ENCODE data around the gene HOOK2. TPM values are rescaled to one million over a fixed set of nuclear protein-coding genes. Genes with fewer than 3 reads are reported as not detected.

HOOK2 gene
- total RNA-seq, 1 donor from 2014 or later, result 9.3 TPM

DNA sequence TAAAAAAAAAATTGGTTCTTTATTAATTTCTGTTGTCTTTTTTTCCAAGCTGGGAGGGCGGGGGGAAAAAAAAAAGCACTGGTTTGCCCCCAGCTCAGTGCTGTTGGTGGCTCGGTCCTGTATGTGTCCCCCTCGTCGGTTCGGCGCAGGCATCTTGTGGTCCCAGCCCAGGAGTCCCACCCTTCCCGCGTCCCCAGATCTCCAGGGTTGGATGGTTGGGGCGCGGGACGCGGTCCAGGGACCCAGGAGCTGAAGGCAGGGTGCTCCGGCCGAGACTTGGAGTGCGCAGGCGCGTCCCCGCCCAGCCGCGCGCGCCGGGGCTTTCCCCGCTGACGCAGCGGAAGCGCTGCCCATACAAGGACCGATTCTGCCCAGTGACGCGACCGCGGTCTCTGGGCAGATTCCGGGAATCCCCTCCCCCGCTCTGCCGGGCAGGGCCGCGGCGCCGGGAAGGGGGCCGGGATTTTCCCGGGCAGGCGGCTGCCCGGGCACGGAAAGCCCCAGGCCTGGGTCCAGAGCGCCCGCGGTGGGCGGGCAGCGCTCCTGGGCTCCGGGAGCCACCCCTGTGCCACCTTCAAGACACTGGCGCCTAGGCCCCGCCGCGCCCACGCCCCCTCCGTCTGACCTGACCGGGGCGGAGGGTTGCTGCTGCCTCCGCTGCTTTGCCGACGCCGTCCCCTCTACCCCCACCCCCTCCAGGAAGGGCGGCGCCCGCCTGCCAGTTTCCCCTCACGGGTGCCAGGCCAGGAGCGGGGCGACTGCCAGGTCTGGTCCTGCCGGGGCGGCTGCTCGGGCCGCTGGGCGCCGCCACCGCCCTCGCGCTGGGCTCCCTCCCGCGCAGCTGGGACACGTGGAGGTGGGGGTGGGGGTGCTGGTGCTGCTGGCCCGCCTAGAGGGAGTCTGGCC is 18.2 kb upstream of the HOOK2 start:
- DNase-seq (ENCODE audit: low read depth in 2 of 2), result peak; percentile 95 to 97

DNA sequence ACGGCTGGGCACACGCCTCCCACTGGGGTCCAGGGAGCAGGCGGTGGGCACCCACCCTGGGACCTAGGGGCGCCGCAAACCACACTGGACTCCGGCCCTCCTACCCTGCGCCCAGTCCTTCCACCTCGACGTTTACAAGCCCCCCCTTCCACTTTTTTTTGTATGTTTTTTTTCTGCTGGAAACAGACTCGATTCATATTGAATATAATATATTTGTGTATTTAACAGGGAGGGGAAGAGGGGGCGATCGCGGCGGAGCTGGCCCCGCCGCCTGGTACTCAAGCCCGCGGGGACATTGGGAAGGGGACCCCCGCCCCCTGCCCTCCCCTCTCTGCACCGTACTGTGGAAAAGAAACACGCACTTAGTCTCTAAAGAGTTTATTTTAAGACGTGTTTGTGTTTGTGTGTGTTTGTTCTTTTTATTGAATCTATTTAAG is 17.5 kb upstream of the HOOK2 start:
- DNase-seq (ENCODE audit: low read depth in 2 of 2), result no peak

DNA sequence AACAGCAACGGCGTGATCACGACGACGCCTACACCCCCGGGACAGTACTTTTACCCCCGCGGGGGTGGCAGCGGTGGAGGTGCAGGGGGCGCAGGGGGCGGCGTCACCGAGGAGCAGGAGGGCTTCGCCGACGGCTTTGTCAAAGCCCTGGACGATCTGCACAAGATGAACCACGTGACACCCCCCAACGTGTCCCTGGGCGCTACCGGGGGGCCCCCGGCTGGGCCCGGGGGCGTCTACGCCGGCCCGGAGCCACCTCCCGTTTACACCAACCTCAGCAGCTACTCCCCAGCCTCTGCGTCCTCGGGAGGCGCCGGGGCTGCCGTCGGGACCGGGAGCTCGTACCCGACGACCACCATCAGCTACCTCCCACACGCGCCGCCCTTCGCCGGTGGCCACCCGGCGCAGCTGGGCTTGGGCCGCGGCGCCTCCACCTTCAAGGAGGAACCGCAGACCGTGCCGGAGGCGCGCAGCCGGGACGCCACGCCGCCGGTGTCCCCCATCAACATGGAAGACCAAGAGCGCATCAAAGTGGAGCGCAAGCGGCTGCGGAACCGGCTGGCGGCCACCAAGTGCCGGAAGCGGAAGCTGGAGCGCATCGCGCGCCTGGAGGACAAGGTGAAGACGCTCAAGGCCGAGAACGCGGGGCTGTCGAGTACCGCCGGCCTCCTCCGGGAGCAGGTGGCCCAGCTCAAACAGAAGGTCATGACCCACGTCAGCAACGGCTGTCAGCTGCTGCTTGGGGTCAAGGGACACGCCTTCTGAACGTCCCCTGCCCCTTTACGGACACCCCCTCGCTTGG is 16.9 kb upstream of the HOOK2 start:
- peak; percentile 53 to 63 for DNase-seq (ENCODE audit: low read depth in 2 of 2)

DNA sequence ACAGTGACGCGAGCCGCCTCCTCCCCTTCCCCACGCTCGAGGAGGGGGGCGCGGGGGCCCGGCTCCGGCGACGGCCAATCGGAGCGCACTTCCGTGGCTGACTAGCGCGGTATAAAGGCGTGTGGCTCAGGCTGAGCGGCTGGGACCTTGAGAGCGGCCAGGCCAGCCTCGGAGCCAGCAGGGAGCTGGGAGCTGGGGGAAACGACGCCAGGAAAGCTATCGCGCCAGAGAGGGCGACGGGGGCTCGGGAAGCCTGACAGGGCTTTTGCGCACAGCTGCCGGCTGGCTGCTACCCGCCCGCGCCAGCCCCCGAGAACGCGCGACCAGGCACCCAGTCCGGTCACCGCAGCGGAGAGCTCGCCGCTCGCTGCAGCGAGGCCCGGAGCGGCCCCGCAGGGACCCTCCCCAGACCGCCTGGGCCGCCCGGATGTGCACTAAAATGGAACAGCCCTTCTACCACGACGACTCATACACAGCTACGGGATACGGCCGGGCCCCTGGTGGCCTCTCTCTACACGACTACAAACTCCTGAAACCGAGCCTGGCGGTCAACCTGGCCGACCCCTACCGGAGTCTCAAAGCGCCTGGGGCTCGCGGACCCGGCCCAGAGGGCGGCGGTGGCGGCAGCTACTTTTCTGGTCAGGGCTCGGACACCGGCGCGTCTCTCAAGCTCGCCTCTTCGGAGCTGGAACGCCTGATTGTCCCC is 16.1 kb upstream of the HOOK2 start, which contains the start of gene JUNB:
Gene JUNB, plus strand, starts transcription at position 142 of the 706 bp plus-strand sequence. Its CDS starts 286 bp downstream, at position 428.
- DNase-seq (ENCODE audit: low read depth in 2 of 2), result peak; percentile 98 to 99

DNA sequence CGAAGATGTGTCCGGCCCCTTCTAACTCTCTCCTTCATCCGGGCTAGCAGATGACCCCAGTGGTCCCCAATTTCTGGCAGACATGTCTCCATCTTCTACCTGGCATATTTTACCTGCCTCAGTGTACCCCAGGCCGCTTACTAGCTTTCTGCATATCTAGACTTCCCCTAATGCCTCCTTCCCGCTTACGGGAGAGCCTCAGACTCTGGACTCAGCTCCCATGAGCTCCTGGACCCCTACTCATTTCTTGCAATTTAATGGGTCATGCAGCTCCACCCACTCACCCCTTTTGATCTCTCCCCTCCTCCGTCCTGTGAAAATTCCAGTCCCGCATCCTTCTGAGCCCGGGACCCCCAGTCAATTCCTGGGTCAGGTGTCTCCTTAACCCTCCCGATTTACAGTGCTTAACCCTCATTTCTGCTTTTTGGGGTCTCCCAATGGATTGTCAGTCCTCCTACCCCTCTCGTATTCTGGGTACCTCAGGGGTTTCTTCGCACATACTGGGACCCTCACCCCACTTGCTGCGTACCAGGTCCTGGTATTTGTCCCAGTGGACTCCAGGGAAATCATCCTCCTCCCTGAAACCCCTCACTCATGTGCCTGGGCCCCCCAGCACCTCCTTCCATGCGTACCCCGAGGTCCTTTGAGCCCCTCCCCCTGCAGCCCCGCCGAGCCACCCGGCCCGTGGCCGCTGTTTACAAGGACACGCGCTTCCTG is 15.4 kb upstream of the HOOK2 start:
- no peak for DNase-seq (ENCODE audit: low read depth in 2 of 2)

DNA sequence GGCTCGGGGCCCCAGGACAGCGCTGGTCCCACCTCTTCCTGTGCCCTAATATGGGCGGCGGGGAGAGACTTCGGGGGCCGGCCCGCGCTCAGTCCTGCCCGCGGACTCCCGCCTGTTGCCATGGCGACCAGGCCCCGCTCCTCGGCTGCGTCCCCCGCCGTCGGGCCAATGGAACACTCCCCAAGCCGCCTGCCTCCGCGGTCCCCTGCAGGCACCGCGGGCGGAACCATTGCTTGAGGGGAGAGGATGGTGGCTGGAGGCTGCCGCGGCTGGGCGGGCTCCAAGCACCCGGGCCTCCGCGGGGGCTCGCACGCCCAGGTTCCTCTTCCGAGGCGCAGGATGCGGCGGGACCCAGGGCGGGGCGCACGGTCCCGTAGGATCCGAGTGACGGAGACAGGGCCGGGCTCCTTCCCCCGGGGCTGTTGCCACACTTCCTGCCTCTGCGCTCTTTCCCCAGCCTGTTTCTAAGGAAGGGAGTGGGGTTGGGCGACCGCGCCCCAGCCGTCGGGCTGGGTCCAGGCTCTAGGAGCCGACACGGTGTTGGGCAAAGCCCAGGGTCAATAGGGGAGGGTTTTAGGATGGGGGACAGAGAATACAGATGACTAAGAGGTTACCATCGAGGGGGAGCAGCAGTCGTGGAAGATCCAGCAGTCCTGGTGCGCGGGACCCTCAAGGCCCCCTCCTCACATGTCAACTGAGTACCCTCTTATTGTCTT is 14.7 kb upstream of the HOOK2 start:
- DNase-seq (ENCODE audit: low read depth in 2 of 2), result peak; percentile 96

DNA sequence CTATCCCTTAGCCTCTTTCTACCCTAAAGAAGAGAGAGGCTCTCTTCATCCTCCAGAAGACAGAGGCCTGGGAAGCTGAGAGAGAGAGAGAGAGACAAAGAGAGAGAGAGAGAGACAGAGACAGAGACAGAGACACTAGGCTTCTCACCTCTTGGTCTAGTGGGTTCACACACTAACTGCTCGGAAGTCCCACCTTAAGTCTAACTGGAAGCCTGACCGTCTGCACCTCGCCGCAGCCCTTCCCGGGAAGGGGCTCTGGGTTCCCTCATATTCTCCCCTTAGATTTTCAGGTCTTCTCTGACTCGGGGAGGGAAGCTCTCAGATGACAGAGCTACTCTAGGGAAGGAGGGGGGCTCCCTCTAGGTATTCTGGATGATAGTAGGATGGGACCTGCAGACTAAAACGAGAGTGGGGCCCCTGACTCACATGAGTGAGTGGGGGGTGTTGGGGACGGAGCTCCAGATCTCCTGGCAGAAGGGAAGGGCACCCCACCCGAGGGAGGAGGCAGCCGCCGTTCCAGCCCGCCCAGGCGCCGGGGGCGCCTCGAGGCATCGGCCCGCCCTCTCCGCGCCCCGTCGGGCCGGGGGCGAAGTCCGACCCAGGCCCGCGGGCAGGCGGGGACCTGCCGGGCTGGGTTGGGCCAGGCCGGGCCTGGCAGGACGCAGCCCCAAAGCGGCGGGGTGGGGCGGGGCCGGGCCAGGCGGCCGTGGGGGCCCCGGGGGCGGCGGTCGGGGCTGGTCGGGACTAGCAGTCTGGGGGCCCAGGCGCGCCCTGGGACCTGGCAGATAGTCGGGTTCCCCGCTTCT is 13.9 kb upstream of the HOOK2 start:
- DNase-seq (ENCODE audit: low read depth in 2 of 2), result peak in 1 of 2 donors; percentile 31

DNA sequence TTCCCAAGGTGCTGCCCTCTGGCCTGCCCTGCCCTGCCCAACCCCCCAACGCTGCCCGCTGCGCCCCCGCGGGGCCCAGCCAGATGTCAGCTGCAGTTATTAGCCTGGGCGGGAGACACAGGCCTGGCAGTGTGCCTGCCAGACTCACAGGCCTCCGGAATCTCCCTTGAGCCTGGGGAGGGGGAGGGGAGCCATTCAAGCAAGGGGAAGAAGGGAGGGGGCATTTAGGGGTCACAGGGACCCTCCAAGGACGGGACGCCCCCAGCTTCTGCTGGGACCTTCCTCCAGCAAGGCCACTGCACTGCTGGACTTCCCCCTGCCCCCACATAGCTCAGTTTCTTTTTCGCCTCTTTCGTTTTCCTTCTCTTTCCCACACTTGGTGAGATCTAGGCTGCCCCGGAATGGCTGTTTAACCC is 13.3 kb upstream of the HOOK2 start:
- DNase-seq (ENCODE audit: low read depth in 2 of 2), result peak; percentile 65 to 81

DNA sequence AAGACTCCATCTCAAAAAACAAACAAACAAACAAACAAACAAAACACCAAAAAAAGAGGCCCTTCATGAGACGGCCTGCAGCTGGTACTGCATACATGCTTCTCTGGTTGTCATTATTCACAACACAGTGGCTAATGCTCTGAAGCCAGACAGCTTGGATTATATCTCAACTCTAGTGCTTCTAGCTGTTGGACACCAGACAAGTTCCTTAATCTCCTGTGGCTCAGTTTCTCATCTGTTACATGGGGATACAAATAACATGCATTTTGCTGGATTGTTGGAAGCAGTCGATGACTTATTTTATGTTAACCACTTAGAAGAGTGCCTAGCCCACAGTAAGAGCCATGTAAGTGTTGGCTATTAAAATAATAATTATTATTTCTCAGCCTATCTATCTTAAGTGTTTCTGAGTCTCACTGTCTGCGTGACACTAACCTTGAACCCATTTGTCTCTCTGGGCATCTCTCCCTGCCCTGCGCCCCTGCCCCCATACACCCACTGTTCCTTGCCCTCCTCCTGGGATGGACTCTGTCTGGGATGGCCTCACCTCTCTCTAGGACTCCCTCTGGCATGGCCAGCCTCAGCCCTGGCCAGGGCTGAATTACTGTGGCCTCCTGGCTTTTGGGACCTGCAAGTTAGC is 12.8 kb upstream of the HOOK2 start:
- DNase-seq (ENCODE audit: low read depth in 2 of 2), result no peak

DNA sequence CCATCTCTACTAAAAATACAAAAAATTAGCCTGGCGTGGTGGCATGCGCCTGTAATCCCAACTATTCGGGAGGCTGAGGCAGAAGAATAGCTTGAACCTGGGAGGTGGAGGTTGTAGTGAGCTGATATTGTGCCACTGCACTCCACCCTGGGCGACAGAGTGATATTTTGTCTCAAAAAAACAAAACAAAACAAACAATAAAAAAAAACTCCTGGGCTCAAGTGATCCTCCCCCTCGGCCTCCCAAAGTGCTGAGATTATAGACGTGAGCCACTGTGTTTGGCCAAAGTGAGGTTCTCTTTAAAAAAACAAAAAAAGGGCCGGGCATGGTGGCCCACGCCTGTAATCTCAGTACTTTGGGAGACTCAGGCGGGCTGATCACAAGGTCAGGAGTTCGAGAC is 12.1 kb upstream of the HOOK2 start:
- no peak for DNase-seq (ENCODE audit: low read depth in 2 of 2)

DNA sequence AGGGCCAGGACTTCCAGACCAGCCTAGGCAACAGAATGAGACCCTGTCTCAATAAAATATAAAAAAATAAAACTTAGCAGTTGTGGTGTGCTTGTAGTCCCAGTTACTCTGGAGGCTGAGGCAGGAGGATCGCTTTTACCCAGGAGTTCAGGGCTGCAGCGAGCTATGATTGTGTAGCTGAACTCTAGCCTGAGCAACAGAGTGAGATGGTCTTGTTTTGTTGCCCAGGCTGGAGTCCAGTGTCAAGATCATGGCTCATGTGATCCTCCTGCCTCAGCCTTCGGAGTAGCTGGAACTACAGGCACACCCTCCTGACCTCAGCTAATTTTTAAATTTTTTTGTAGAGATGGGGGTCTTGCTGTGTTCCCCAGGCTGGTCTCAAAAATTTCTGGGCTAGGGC is 11.6 kb upstream of the HOOK2 start:
- DNase-seq (ENCODE audit: low read depth in 2 of 2), result no peak

DNA sequence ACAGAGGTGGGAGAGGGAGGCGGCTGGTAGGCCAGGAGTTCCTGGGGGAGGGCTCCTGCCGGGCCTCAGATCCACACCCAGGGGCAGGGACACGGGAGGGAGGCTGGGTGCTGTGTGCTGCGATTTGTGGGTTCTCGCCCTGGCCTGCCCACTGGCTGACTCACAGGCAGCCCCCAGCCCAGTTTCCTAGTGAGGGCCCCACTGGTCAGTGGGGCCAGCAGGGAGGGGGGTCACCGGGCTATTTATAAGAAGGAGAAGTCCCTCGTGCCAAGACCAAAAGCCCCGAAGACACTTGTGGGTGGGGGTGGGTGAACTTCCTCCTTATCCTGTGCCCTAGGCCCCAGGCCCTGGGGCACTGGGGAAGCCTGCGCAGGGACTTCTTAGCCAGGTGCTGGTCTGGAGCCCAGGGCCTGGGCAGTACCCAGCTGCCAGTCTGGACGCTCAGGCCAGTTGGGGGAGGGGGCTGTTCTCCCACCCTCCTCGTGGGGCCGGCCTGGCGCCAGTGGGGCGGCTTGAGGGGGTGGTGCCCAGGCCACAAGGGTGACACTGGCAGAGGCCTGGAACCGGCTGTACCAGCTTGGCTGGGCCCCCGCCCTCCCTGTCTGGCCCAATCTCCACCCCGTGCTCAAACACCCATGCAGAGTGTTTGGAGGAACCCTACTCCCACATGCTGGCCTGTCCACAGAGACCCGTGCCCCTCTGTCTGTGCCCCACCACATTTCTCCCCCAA is 11.0 kb upstream of the HOOK2 start:
- no peak for DNase-seq (ENCODE audit: low read depth in 2 of 2)

DNA sequence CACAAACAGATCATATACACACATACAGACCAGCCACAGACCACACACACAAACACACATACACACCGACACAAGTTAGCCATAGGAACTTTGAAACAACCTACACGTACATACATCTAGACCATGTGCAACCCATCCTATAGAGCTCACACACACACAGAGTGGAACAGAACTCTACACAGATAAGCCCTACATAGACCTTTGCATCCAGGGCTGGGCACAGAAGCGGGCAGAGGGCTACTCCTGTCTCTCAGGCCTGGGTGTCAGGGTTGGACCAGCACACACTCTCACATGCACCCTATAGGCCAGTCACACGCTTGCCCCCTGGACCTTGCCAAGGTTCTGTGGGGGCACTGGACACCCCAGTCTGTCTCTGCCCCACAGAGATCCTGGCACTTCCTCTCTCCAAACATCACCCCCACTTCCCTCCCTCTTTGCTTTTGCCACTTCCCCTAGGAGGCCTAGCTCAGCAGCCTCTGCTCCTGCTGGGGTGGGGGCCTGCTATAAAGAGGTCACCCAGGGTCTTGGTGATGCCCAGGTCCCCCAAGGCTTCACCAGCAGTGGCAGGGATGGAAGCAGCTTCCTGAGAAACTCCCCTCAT is 10.2 kb upstream of the HOOK2 start:
- no peak for DNase-seq (ENCODE audit: low read depth in 2 of 2)

DNA sequence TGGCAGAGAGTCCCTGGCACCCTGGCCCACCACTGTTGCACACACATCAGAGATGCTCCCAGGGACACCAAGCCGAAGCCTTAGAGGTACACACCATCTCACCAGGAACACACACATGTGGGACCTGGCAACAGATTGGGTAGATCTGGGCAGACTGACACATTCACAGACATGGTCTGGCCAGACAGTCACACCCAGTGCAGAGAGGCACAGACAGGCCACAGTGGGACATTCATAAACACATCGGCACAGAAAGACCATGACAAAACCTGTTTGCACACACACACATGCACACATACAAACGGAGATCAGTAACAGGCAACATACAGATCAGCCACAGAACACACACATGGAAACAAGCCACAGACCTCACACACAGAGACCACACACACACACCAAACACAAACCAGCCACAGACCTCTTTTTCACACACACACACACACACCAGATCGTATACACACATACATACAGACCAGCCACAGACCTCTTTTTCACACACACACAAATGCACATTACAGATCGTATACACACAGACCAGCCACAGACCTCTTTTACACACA is 9.6 kb upstream of the HOOK2 start:
- peak; percentile 24 to 45 for DNase-seq (ENCODE audit: low read depth in 2 of 2)

DNA sequence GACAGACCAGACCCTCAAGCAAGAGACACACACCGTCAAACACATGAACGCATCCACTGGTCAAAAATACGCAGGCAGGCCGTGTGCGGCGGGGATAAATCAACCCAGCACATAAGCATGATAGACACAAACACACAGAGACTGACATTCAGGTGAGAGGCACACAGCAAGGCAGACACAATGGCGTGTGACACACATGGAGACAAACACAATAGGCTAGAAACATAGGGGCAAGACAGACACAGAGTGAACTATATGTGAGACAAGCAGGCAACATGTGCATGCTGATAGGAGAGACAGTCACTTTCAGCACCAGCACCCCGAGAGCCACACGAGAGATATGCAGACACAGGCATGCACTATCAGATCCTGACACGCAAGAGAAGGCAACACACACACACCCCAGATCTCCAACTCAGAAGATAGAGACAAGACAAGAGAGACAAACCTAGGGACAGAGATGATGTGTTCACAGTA is 9.1 kb upstream of the HOOK2 start:
- peak; percentile 12 to 45 for DNase-seq (ENCODE audit: low read depth in 2 of 2)

DNA sequence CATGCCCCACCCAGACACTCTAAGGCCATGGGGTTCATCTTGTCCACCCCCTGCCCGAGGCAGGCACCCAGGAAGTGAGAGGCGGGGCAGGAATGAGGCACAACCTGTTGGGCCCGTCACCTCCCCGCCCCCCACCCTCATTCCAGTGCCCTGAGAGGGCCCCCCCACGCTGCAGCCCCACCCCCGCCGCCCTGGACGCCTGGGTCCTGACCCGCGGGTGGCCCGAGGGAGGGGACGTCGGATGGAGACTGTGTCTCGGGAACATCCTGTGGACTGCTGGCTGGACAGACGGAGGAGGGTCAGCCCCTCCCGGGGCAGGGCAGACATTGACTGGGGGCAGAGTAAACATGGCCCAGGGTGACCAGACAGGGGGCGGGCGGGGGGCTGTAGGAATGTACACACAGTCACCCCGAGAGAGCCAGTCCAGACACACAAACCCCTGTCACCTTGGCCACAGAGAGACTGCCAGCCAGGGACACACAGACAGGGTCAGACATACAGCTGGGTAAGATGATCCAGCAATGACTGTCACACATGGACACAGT is 8.6 kb upstream of the HOOK2 start:
- DNase-seq (ENCODE audit: low read depth in 2 of 2), result peak; percentile 36 to 52

DNA sequence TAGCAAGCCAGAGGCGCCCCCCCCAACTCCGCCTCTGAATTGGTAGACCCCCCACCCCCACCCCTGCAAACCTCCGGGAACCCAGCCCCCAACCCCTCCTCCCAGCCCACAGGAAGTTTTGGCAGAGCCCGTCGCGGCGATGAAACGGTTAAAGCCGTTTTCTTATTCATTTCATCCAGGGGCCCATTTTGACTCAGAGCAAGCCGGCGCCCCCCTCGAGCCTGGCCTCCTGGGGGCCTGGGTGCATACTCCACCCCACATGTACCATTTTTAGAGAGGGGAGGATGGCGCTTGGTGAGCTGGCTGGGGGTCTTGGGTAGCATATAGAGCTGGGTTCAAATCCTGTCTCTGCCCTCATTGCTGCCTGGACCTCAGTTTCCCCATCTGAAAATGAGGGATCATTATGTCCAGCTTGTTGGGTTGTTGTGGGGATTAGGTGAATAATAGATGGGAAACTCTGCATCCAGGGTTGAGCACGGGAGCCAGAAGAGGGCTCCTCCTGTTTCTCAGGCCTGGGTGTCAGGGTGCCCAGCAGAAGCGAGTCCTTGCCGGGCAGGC is 8.0 kb upstream of the HOOK2 start:
- DNase-seq (ENCODE audit: low read depth in 2 of 2), result peak in 1 of 2 donors; percentile 17
